A549 (cell line): ENCODE results near the gene ARID1B. TPM values are rescaled to one million over a fixed set of nuclear protein-coding genes. Genes with fewer than 3 reads are reported as not detected.

Experiments
- ATAC-seq, 2 experiments: fragments of 200-7000 bp in 1 of 2; fragments of >200 bp in 1 of 2; cut with Nextera tagmentation in 1 of 2; cut with Tn5 transposase in 1 of 2; 3 replicates each; pipeline versions ENCODE4 v1.8.0 to v1.9.1; 2018 to 2020; ENCODE audit warnings: mild to moderate bottlenecking in 1 of 2, moderate library complexity in 1 of 2
- CTCF ChIA-PET: fragments of 300-600 bp; sonication (Branson Sonifier 250); formaldehyde crosslinking; extraction: SDS; loops from one replicate; lab custom pipeline; 2021; ENCODE audit warnings: antibody characterized with exemption, inconsistent platforms; lab: Yijun Ruan, JAX
- POLR2A ChIA-PET: fragments of 350-600 bp; formaldehyde crosslinking; extraction: SDS; loops from one replicate; lab custom pipeline; 2021; ENCODE audit warnings: antibody characterized with exemption, inconsistent platforms; lab: Yijun Ruan, JAX
- DNase-seq, 2 experiments: peaks; one replicate each; pipeline versions ENCODE4 v3.0.0 to v3.0.0-alpha.2; 2011 to 2016; ENCODE audit warnings: low read depth in 1 of 2, low spot score in 1 of 2
- FAIRE-seq: peaks from 2 replicates; lab custom pipeline; 2011; peaks lifted over from hg19 to GRCh38; lab: Jason Lieb, UNC
- H3K27ac ChIP-seq, 2 experiments: fragments of >200 bp; sonication (Bioruptor Twin); formaldehyde crosslinking; 3 replicates each; pipeline ENCODE4 v1.5.1; 2016 to 2017
- H3K4me1 ChIP-seq: fragments of >200 bp; sonication (Bioruptor Twin); formaldehyde crosslinking; 3 replicates; pipeline ENCODE4 v1.6.1; 2016
- H3K4me2 ChIP-seq: fragments of >200 bp; sonication (Bioruptor Twin); formaldehyde crosslinking; 3 replicates; pipeline ENCODE4 v1.6.1; 2016
- H3K4me3 ChIP-seq: fragments of >200 bp; sonication (Bioruptor Twin); formaldehyde crosslinking; 3 replicates; pipeline ENCODE4 v1.5.1; 2016
- H3K9me3 ChIP-seq: fragments of >200 bp; sonication (Bioruptor Twin); formaldehyde crosslinking; 3 replicates; pipeline ENCODE4 v1.6.1; 2016
- CHD2 ChIP-seq: fragments of 150-350 bp; IDR thresholded peaks from 2 replicates; pipeline ENCODE4 v1.6.1; 2014; ENCODE audit warnings: low read length; ENCODE audit not compliant: partially characterized antibody
- CTCF ChIP-seq: fragments of >200 bp; sonication (Bioruptor Twin); formaldehyde crosslinking; IDR thresholded peaks from 3 replicates; pipeline ENCODE4 v1.5.1; 2016
- EP300 ChIP-seq, 2 experiments: fragments of >200 bp; sonication (Bioruptor Twin); formaldehyde crosslinking; IDR thresholded peaks; 2 replicates in 1 of 2; 3 replicates in 1 of 2; pipeline ENCODE4 v1.6.1; 2016 to 2017
- ESRRA ChIP-seq: fragments of 150-350 bp; IDR thresholded peaks from 2 replicates; pipeline ENCODE4 v1.6.1; 2014; ENCODE audit warnings: mild to moderate bottlenecking, low read length, borderline replicate concordance
- FOSB ChIP-seq: fragments of 250-450 bp; sonication (Bioruptor Pico); IDR thresholded peaks from 2 replicates; pipeline ENCODE4 v1.5.0; 2020; ENCODE audit warnings: mild to moderate bottlenecking, moderate library complexity
- FOXS1 ChIP-seq: fragments of 250-450 bp; sonication (Bioruptor Pico); IDR thresholded peaks from 2 replicates; pipeline ENCODE4 v1.5.0; 2020; ENCODE audit warnings: mild to moderate bottlenecking, moderate library complexity
- GATA3 ChIP-seq: IDR thresholded peaks from 2 replicates; pipeline ENCODE4 v1.6.1; 2012; ENCODE audit warnings: borderline replicate concordance
- HDAC2 ChIP-seq: fragments of 200-600 bp; sonication (generic); IDR thresholded peaks from 2 replicates; pipeline ENCODE4 v1.6.1; 2016
- KDM1A ChIP-seq: fragments of 200-600 bp; sonication (generic); IDR thresholded peaks from 2 replicates; pipeline ENCODE4 v1.6.1; 2016; ENCODE audit warnings: low read depth, mild to moderate bottlenecking
- KDM5A ChIP-seq: fragments of 200-600 bp; sonication (generic); IDR thresholded peaks from 2 replicates; pipeline ENCODE4 v1.6.1; 2016; ENCODE audit warnings: antibody characterized with exemption, mild to moderate bottlenecking
- MYC ChIP-seq: IDR thresholded peaks from 2 replicates; pipeline ENCODE4 v1.6.1; 2012; ENCODE audit warnings: mild to moderate bottlenecking, inconsistent platforms, low read length, improper control_type of control experiment, borderline replicate concordance
- NFE2L2 ChIP-seq: fragments of 150-350 bp; conservative IDR thresholded peaks from 2 replicates; pipeline ENCODE4 v1.6.1; 2014; ENCODE audit warnings: low read length
- NPAS2 ChIP-seq: fragments of 250-450 bp; sonication (Bioruptor Pico); IDR thresholded peaks from 2 replicates; pipeline ENCODE4 v1.8.0; 2022; ENCODE audit warnings: mild to moderate bottlenecking, moderate library complexity, borderline replicate concordance
- PHF8 ChIP-seq: fragments of 200-600 bp; sonication (generic); IDR thresholded peaks from 2 replicates; pipeline ENCODE4 v1.6.1; 2016; ENCODE audit warnings: low read depth, mild to moderate bottlenecking, antibody characterized with exemption, moderate library complexity, borderline replicate concordance
- POLR2A ChIP-seq: IDR thresholded peaks from 2 replicates; pipeline ENCODE4 v1.6.1; 2012; ENCODE audit warnings: mild to moderate bottlenecking, low read length
- RFX5 ChIP-seq: fragments of 450-650 bp; IDR thresholded peaks from 2 replicates; pipeline ENCODE4 v1.7.1; 2014; ENCODE audit warnings: antibody characterized with exemption, mild to moderate bottlenecking, moderate library complexity
- SREBF2 ChIP-seq: fragments of 450-650 bp; IDR thresholded peaks from 2 replicates; pipeline ENCODE4 v1.6.1; 2014; ENCODE audit warnings: mild to moderate bottlenecking, moderate library complexity
- ZC3H11A ChIP-seq: fragments of 450-650 bp; IDR thresholded peaks from 2 replicates; pipeline ENCODE4 v1.6.1; 2014; ENCODE audit warnings: antibody characterized with exemption, mild to moderate bottlenecking
- WGBS: methylation state at CpG from one replicate; pipeline ENCODE4 v1.1.6; 2017; ENCODE audit errors: missing lambda C conversion rate; 5-methylcytosine and 5-hydroxymethylcytosine counted together
- polyA plus RNA-seq, 4 experiments: library from polyadenylated mRNA; depleted of rRNA in 3 of 4; stranded (reverse); fragments of >200 nt; fragmentation: RNase III in 1 of 4; extraction: RNeasy Plus Mini Kit Qiagen cat#74134 plus additional on column Dnase treatment in 1 of 4; gene quantifications; 2 replicates in 3 of 4; 3 replicates in 1 of 4; pipeline ENCODE4 v1.2.3, GENCODE V29; 2011 to 2017
- TF ChIP-seq, protein P1 (sequence below): fragments of 200-600 bp; sonication (generic); IDR thresholded peaks from 2 replicates; pipeline ENCODE4 v1.6.1; 2016; ENCODE audit warnings: antibody characterized with exemption, mild to moderate bottlenecking, moderate library complexity
- TF ChIP-seq, protein P2 (sequence below): fragments of 250-450 bp; sonication (Bioruptor Pico); IDR thresholded peaks from 2 replicates; pipeline ENCODE4 v1.5.0; 2021; ENCODE audit warnings: mild to moderate bottlenecking, moderate library complexity, borderline replicate concordance

ARID1B gene
- polyA plus RNA-seq, 2 of the 4 experiments (the other 2 are of a cell fraction), result 13.5 to 16.3 TPM

DNA sequence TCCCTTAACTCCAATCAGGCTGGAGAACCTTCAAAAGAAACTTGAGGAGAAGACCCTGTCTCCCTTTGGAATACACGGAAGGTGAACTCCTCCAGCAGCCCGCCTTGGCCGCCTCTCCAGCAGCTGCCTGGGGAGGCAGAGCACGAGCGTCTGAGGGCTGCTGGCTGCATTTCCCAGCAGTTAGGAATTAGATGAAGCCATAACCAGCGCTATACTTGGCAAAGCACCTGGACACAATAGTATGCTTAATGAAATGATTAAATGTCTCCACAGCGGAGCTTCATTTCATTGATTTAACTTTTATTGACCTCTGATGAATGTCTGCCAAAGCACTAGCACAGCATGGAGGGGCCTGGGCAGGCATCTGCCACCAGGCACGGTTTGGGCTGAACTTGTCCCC lies 472.6 kb downstream of the ARID1B start:
- no peaks in the 10 kb centered on the region for H3K4me1 ChIP-seq
- TF ChIP-seq ESRRA (no peak), KDM1A (no peak), RFX5 (no peak), PHF8 (no peak)
- H3K4me3 ChIP-seq, result no peak overlapping the region
- no peak overlapping the region for H3K27ac ChIP-seq
- WGBS, result 52% methylated on average over 8 of the region's 8 CpGs
- H3K4me2 ChIP-seq, result no peak overlapping the region
- POLR2A ChIA-PET, result no interaction called here
- ATAC-seq (no peak), FAIRE-seq (no peak), DNase-seq (no peak)
- no peaks in the 10 kb centered on the region; the same call in 2 of the 3 replicates for H3K9me3 ChIP-seq
- CTCF ChIA-PET, result interaction anchor here (2.2 kb wide), 1 partner anchor 14 kb away, joined by 8 read pairs; no protein-coding TSS in a partner anchor

GRCh38 chr6:157251586-157252247 lies 474.5 kb downstream of the ARID1B start:
- H3K4me2 ChIP-seq, result no peak overlapping the region
- H3K4me1 ChIP-seq, result no peaks in the 10 kb centered on the region
- H3K4me3 ChIP-seq, result no peak overlapping the region
- DNase-seq (no peak), ATAC-seq (no peak), FAIRE-seq (no peak)
- no peak for TF ChIP-seq POLR2A
- no peak for TF ChIP-seq CHD2
- CTCF ChIA-PET, result no interaction called here
- WGBS, result 61% methylated on average over 8 of the region's 8 CpGs
- no peak overlapping the region for H3K27ac ChIP-seq
- POLR2A ChIA-PET, result no interaction called here
- H3K9me3 ChIP-seq, result no peaks in the 10 kb centered on the region; the same call in 2 of the 3 replicates

- H3K4me1 ChIP-seq, result no peaks in the 10 kb centered on the region
- no peak for ATAC-seq
- POLR2A ChIA-PET, result no interaction called here
- H3K9me3 ChIP-seq, result no peaks in the 10 kb centered on the region; the same call in 2 of the 3 replicates
- CTCF ChIA-PET, result interaction anchor here (0.8 kb wide), 1 partner anchor 21 kb away, joined by 3 read pairs; no protein-coding TSS in a partner anchor
- H3K27ac ChIP-seq, result no peak overlapping the region
- 51% methylated on average over 7 of the region's 7 CpGs for WGBS
- no peak for TF ChIP-seq KDM5A
- no peak for TF ChIP-seq NPAS2 (CRISPR knock-in tag)
- TF ChIP-seq FOSB (CRISPR knock-in tag), result no peak
- TF ChIP-seq NFE2L2, result no peak
- TF ChIP-seq EP300 (IDR thresholded peaks at IDR 0.05), result no peak
- no peak for TF ChIP-seq KDM1A
- TF ChIP-seq GATA3, result no peak
- TF ChIP-seq, all 56 proteins: peak for 0
- Histone ChIP-seq H3K4me2 (no peak overlapping the region), H3K4me3 (no peak overlapping the region)
- FAIRE-seq, result no peak
- DNase-seq, result no peak
Observed at GRCh38 chr6:157253017-157253416, 475.8 kb downstream of the ARID1B start.

- DNase-seq (no peak), FAIRE-seq (no peak), ATAC-seq (no peak)
- POLR2A ChIA-PET, result no interaction called here
- 43% methylated on average over 7 of the region's 7 CpGs for WGBS
- Histone ChIP-seq H3K4me1 (no peaks in the 10 kb centered on the region), H3K4me2 (no peak overlapping the region), H3K4me3 (no peak overlapping the region), H3K27ac (no peak overlapping the region), H3K9me3 (no peaks in the 10 kb centered on the region)
- CTCF ChIA-PET, result interaction anchor here (0.8 kb wide), 1 partner anchor 20 kb away, joined by 3 read pairs; no protein-coding TSS in a partner anchor
- no peak for TF ChIP-seq ZC3H11A
- TF ChIP-seq EP300 (IDR thresholded peaks at IDR 0.05), result no peak
- no peak for TF ChIP-seq HDAC2
Observed at GRCh38 chr6:157253699-157254098, 476.5 kb downstream of the ARID1B start.

DNA sequence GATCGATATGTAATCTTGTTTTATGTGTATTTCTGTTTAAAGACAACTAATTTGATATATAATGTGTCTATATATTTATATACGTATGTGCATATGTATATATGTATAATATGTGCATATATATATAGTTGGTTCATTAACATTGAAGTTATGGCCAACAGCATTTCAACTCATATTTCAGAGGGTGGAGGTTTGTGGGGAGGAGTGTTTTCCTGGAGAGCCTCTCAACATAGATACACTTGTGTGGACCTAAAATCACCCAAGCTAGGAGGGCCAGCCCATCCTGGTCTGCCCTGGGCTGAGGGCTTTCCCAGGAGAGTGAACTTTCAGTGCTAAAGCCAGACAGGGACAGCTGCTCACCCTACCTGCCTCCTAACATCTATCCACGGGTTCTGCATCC lies 477.4 kb downstream of the ARID1B start:
- POLR2A ChIA-PET, result no interaction called here
- ATAC-seq (no peak), FAIRE-seq (no peak), DNase-seq (no peak)
- Histone ChIP-seq H3K9me3 (no peaks in the 10 kb centered on the region), H3K4me1 (no peaks in the 10 kb centered on the region), H3K27ac (no peak overlapping the region), H3K4me2 (no peak overlapping the region), H3K4me3 (no peak overlapping the region)
- WGBS, result 31% methylated on average over 3 of the region's 3 CpGs
- CTCF ChIA-PET, result interaction anchor here (1.4 to 1.6 kb wide), 2 partner anchors 10 to 19 kb away, joined by 3 to 8 read pairs; no protein-coding TSS in a partner anchor
- TF ChIP-seq FOXS1 (CRISPR knock-in tag) (no peak), CTCF (no peak), RFX5 (no peak), MYC (no peak), SREBF2 (no peak)
- TF ChIP-seq, protein P1, sequence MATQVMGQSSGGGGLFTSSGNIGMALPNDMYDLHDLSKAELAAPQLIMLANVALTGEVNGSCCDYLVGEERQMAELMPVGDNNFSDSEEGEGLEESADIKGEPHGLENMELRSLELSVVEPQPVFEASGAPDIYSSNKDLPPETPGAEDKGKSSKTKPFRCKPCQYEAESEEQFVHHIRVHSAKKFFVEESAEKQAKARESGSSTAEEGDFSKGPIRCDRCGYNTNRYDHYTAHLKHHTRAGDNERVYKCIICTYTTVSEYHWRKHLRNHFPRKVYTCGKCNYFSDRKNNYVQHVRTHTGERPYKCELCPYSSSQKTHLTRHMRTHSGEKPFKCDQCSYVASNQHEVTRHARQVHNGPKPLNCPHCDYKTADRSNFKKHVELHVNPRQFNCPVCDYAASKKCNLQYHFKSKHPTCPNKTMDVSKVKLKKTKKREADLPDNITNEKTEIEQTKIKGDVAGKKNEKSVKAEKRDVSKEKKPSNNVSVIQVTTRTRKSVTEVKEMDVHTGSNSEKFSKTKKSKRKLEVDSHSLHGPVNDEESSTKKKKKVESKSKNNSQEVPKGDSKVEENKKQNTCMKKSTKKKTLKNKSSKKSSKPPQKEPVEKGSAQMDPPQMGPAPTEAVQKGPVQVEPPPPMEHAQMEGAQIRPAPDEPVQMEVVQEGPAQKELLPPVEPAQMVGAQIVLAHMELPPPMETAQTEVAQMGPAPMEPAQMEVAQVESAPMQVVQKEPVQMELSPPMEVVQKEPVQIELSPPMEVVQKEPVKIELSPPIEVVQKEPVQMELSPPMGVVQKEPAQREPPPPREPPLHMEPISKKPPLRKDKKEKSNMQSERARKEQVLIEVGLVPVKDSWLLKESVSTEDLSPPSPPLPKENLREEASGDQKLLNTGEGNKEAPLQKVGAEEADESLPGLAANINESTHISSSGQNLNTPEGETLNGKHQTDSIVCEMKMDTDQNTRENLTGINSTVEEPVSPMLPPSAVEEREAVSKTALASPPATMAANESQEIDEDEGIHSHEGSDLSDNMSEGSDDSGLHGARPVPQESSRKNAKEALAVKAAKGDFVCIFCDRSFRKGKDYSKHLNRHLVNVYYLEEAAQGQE, result no peak
- TF ChIP-seq, protein P2, sequence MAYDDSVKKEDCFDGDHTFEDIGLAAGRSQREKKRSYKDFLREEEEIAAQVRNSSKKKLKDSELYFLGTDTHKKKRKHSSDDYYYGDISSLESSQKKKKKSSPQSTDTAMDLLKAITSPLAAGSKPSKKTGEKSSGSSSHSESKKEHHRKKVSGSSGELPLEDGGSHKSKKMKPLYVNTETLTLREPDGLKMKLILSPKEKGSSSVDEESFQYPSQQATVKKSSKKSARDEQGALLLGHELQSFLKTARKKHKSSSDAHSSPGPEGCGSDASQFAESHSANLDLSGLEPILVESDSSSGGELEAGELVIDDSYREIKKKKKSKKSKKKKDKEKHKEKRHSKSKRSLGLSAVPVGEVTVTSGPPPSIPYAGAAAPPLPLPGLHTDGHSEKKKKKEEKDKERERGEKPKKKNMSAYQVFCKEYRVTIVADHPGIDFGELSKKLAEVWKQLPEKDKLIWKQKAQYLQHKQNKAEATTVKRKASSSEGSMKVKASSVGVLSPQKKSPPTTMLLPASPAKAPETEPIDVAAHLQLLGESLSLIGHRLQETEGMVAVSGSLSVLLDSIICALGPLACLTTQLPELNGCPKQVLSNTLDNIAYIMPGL (CRISPR knock-in tag), result no peak
